ENCODE data around the gene COL11A2.

The COL11A2 gene

DNA sequence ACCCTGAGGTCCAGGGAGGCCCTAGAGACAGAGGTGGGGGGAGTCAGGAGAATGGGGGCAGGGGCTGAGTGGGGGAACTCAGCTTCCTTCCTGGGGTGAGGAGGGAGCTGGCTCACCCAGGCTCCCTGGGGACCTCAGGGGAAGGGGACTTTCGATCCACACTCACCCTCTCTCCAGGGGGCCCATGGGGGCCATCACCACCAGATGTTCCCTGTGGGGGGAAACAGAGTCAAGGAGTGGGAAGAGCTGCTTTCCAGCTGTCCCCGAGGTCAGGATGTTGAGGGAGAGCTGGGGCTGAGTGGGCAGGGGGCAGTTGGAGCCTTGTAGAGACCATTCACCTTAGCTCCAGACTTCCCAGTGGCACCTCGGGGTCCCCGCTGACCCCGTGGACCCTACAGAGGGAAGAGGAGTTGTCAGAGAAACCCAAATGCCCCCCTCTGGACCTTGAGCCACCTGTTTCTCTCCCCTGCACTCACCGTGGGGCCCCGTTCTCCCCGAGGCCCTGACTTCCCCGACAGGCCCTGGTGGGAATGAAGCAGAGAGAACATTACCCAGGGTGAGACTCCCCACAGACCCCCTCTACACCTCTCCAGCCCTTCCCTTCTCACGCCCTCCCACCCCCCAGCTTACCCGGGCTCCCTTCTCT, 18.6 kb downstream of the COL11A2 start:
- DNase-seq (ENCODE audit: low read depth): no peak
- H3K4me3 ChIP-seq (ENCODE audit: low read depth, low read length): no peak overlapping the region
- TF ChIP-seq MYC (IDR thresholded peaks at IDR 0.05; ENCODE audit: low read depth, low read length): no peak
- TF ChIP-seq, protein P1, sequence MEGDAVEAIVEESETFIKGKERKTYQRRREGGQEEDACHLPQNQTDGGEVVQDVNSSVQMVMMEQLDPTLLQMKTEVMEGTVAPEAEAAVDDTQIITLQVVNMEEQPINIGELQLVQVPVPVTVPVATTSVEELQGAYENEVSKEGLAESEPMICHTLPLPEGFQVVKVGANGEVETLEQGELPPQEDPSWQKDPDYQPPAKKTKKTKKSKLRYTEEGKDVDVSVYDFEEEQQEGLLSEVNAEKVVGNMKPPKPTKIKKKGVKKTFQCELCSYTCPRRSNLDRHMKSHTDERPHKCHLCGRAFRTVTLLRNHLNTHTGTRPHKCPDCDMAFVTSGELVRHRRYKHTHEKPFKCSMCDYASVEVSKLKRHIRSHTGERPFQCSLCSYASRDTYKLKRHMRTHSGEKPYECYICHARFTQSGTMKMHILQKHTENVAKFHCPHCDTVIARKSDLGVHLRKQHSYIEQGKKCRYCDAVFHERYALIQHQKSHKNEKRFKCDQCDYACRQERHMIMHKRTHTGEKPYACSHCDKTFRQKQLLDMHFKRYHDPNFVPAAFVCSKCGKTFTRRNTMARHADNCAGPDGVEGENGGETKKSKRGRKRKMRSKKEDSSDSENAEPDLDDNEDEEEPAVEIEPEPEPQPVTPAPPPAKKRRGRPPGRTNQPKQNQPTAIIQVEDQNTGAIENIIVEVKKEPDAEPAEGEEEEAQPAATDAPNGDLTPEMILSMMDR (IDR thresholded peaks at IDR 0.05; ENCODE audit: low read depth, low read length): no peak
- TF ChIP-seq, protein P2, sequence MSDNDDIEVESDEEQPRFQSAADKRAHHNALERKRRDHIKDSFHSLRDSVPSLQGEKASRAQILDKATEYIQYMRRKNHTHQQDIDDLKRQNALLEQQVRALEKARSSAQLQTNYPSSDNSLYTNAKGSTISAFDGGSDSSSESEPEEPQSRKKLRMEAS (IDR thresholded peaks at IDR 0.05; ENCODE audit: low read depth, low read length): no peak
- TF ChIP-seq POLR2A (IDR thresholded peaks at IDR 0.05; ENCODE audit: extremely low read depth, insufficient read length): no peak

DNA sequence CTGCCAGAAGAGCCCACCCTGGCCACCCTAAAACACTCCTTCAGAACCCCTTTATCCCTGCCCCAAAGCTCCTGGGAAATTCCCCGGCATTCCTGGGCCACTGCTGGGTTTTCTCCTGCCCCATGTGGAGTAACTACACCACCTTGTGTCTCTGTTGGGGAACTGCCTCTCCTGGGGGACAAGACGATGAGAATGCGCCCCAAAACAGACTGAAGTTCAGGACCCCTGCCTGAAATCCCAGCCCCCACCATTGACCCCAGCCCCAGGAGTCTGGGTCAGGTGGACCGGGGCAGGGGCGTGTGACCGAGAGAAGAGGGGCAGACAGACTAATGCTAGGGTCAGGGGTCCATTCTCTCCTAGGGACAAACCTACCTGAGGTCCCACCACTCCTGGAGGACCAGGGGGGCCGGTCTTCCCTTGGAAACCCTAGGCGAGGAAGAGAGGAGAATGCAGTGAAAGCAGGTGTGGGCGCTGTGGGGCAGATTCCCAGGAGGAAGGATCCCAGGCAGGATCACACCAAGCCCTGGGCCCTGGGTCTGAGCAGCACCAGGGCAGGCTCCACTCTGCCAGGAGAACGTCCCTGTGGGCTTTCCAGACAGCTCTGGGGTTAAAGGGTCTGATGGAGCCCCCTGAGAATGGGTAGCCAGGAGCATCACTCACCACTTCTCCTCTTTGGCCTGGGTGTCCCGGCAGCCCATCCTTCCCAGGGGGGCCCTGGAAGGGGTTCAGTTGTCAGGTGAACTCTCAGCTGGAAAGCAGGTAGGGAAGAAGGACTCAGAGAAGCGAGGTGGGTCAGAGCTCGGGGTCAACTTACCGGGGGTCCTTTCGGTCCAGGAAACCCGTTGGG, 19.4 kb downstream of the COL11A2 start:
- TF ChIP-seq POLR2A (IDR thresholded peaks at IDR 0.05; ENCODE audit: extremely low read depth, insufficient read length) (no peak), MYC (IDR thresholded peaks at IDR 0.05; ENCODE audit: low read depth, low read length) (no peak)
- TF ChIP-seq, protein P1 (IDR thresholded peaks at IDR 0.05; ENCODE audit: low read depth, low read length): peak; percentile 68
- TF ChIP-seq, protein P2 (IDR thresholded peaks at IDR 0.05; ENCODE audit: low read depth, low read length): no peak
- peak; percentile 29 for DNase-seq (ENCODE audit: low read depth)
- no peak overlapping the region for H3K4me3 ChIP-seq (ENCODE audit: low read depth, low read length)

DNA sequence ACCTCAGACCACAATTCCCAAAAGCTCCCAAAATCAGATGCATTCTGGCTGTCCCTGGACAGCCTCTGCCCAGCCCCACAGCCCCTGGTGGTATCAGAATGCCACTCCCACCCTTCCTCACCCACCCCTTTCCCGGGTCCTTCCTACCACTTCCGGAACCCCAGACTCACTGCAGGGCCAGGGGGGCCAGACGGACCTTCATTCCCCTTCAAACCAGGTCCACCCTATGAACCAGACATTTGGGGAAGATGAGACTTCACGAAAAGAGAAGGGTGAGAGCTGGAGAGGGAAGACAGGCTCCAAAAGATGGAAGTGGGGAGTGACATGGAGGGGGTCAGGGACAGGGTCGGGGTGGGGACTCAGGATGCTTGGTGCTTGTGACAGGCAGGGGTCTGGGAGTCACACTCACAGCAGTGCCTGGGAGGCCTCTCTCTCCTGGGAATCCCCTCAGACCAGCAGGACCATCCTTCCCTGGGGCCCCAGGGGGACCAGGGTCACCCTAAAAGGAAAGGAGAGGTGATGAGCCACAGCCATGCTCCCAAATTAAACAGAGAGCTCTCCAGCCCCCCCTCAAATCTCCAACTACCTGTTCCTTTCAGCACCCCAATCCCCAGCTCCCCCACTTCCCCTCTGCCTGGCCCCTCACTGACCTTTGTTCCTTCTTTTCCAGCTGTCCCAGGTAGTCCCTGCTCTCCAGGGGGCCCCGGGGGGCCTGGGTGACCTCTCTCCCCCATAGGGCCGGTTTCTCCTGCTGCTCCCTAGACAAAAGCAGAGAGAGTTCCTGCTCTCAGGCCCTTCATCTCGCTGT, 20.2 kb downstream of the COL11A2 start:
- no peak overlapping the region for H3K4me3 ChIP-seq (ENCODE audit: low read depth, low read length)
- no peak for DNase-seq (ENCODE audit: low read depth)
- TF ChIP-seq, protein P1 (IDR thresholded peaks at IDR 0.05; ENCODE audit: low read depth, low read length): no peak
- TF ChIP-seq POLR2A (IDR thresholded peaks at IDR 0.05; ENCODE audit: extremely low read depth, insufficient read length) (no peak), MYC (IDR thresholded peaks at IDR 0.05; ENCODE audit: low read depth, low read length) (no peak)
- TF ChIP-seq, protein P2 (IDR thresholded peaks at IDR 0.05; ENCODE audit: low read depth, low read length): no peak

DNA sequence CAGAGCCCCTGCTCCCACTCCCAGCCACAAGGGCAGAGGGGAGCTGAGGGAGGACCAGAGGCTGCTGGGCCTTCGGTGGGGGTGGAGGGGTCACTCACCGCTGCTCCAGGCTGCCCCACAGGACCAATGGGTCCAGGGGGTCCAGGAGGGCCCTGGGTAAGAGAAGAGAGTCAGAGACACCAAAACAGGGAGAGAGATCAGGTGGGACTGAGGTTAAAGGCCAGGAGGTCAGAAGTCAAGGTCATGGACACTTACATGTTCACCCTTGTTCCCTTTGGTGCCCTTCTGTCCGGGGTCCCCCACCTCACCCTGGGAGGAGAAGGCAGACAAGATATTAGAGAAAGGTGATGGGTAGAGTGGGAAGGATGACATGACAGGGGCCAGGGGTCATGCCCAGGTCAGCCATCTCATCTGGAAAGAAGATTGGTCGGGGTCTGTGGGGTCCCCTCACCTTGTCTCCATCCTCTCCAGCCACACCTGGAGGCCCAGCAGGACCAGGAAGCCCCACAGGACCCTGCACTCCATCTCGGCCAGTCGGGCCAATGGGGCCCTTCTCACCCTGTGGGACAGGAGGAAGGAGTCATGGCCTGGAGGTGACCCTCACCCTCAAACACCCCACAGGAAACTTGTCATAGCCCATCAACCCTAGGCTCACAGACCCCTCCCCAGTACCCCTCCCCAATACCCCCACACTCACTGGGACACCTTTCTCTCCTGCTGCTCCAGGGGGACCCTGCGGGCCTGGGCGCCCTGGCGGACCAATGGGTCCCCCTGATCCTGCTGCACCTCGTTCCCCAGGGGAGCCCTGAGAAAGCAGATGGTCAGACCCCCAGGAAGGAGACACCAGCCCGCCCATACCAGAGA, 21.0 kb downstream of the COL11A2 start:
- no peak overlapping the region for H3K4me3 ChIP-seq (ENCODE audit: low read depth, low read length)
- no peak for DNase-seq (ENCODE audit: low read depth)
- TF ChIP-seq, protein P1 (IDR thresholded peaks at IDR 0.05; ENCODE audit: low read depth, low read length): no peak
- TF ChIP-seq, protein P2 (IDR thresholded peaks at IDR 0.05; ENCODE audit: low read depth, low read length): no peak
- TF ChIP-seq POLR2A (IDR thresholded peaks at IDR 0.05; ENCODE audit: extremely low read depth, insufficient read length) (no peak), MYC (IDR thresholded peaks at IDR 0.05; ENCODE audit: low read depth, low read length) (no peak)

Measured in NB4 (cell line).